GM10266 (cell line): ENCODE data around the gene MADD.
"Not testable (repeated sequence)": the region's sequence is repeated elsewhere in the genome, so short reads cannot be mapped to it uniquely, and the experiment has no call there.

ENCODE experiments used
- DNase-seq: peaks from one replicate; pipeline ENCODE4 v3.0.0; 2012; ENCODE audit errors: extremely low spot score
- CTCF ChIP-seq: IDR thresholded peaks from 2 replicates; pipeline ENCODE4 v1.5.1; 2012; ENCODE audit warnings: mild to moderate bottlenecking, low read depth; ENCODE audit not compliant: control insufficient read depth, insufficient read depth; ENCODE audit errors: missing control alignments

MADD gene

DNA sequence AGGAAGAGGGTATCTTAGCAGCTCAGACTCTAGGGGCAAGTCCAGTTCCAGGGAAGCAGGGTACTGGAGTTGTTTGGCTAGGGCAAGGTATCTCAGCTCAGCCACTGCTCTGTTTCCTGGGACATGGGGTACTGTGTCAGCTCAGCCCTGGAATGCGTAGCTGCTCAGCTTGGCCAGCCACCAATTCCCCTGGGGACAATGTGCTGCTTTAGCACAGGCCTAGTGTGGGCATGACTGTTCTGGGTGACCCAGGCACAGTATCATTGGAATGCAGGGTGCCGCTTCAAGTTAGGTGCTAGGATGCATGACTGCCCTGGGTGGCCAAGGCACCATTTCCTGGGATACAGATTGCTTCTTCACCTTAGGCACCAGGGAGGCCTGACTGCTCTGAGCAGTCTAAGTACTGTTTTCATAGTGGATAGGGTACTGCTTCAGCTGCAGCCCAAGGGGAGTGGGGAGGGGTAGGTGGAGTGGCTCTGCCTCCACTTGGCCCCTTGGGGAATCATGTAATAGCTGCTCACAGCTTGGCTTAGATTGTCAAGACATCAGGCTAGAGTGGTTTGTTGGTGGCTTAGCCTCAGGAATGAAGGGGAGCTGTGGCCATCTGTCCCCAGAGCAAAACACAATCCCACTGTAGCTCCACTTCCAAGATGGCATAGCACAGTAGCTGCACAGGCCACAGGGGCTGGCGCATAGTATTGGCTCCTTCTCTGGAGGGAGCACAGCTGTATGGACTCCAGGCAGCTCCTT, 36.0 kb downstream of the MADD start:
- TF ChIP-seq CTCF, result no peak
- DNase-seq, result no peak

DNA sequence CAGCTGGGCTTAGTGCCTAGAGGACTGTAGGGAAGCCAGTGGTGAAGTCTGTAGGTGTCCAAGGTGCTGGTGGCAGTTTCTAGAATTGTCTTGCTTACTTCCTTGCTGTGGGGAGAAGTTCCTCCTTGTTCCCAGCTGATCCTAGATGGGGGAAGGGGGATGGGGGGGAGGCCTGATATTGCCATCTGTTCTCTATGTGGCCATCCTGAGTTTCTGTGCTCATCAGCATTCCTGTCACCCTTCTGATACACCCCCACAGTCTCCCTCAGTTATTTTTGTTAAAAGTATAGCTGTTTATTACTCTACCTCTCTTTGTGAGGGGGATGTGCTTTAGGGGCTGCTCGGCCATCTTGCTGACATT, 36.5 kb downstream of the MADD start:
- no peak for TF ChIP-seq CTCF

DNA sequence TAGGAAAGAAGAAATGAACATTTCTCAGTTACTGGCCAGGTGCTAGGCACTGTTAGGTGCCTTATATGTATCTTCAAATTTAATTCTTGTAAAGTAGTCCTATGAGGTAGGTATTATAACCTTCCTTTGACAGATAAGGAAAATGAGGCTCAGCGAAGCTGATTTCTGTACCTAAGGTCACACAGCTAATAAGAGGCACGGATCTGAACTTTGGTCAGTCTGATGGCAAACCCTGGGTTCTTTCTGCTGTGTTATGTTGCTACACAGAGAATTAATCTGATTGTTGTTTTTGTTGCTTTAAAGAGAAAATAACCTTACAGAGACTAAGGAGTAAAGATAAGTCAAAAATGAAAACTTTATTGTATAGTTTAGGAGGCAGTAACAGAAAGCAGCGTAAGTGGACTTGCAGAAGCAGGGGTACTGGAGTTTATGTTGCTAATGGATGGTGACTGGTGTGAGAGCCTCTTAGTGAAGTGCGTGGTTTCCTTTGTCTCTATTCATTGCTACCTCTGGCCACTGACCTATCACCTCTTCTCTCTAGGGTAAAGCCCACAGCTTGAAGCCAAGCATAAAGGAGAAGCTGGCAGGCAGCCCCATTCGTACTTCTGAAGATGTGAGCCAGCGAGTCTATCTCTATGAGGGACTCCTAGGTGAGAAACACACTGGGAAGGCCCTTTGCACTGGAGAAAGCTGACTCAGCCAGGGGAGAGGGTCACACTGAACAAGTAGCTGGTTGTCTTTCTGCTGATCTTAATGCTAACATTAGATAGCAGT, 38.3 kb downstream of the MADD start:
- no peak for TF ChIP-seq CTCF
- DNase-seq, result no peak

More for the DNA sequence above, 36.5 kb downstream of the MADD start:
- no peak for DNase-seq

DNA sequence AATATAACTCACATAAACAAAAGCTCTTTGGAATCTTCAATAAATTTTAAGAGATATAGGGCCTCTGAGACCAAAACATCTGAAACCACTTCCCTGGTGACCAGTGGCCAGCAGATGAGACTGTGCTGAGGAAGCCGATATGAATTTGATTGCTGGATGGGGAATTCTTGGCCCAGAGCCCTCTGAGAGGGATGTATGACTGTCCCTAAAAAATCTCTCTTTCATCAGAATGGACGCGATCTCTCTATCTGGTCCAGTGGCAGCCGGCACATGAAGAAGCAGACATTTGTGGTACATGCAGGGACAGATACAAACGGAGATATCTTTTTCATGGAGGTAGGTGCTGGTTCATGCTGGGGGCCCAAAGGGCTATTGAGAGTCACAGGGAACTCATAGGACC, 45.1 kb downstream of the MADD start:
- no peak for TF ChIP-seq CTCF
- DNase-seq, result no peak

DNA sequence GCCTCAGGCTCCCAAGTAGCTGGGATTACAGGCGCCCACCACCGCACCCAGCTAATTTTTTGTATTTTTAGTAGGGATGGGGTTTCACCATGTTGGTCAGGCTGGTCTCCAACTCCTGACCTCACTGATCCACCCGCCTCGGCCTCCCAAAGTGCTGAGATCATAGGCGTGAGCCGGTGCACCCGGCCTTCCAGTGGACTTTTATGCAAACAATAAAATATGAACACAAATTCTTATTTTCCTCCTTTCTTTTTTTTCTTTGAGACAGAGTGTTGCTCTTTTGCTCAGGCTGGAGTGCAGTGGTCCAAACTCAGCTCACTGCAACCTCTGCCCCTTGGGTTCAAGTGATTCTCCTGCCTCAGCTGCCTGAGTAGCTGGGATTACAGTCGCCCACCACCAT, 46.6 kb downstream of the MADD start:
- DNase-seq, result not testable (repeated sequence)

DNA sequence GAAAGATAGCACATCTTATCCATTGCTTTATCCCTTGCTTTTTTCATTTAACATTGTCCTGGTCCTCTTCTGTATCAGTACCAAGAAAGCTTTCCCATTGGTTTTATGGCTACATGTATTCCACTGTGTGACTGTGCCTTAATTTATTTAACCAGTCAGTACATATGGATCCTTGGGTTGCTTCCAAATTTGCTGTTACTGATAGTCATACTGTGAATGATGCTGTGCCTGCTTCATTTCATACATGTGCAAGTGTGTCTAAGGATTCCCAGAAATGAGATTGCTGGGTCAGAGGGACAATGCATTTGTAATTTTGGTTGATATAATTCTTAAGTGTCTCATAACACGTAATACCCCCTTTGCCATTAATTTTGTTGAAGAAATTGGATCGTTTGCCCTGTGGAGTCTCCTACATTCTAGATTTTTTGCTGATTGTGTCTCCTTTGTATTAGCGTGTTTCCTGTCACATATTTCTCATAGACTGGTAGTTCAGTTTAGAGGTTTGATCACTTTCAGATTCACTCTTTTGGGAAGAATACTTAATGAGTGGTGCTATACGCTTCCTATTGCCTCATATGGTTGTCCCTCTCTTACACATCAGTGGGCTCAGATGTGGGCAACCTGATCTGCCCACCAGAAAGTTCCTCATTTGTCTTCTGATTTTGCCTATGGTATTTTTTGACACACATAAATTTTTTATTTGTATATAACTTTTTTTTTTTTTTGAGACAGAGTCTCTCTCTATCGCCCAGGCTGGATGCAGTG, 47.3 kb downstream of the MADD start:
- no peak for TF ChIP-seq CTCF
- peak; percentile 63 for DNase-seq

- no peak for TF ChIP-seq CTCF
- DNase-seq, result no peak
Observed at GRCh38 chr11:47318166-47318565, 48.2 kb downstream of the MADD start.
